Measurements from ENCODE around the gene XYLT1.

Gene XYLT1

GRCh38 chr16:17304106-17304490 lies 166.7 kb downstream of the XYLT1 start:
- no peak for DNase-seq

- no peak for DNase-seq
Observed at GRCh38 chr16:17303101-17303500, 167.7 kb downstream of the XYLT1 start.

GRCh38 chr16:17302620-17303019 lies 168.1 kb downstream of the XYLT1 start:
- no peak for DNase-seq

GRCh38 chr16:17302214-17302613 lies 168.5 kb downstream of the XYLT1 start:
- no peak for DNase-seq

- DNase-seq = no peak
Observed at GRCh38 chr16:17301593-17302135, 169.1 kb downstream of the XYLT1 start.

GRCh38 chr16:17301184-17301583 lies 169.6 kb downstream of the XYLT1 start:
- DNase-seq = no peak

GRCh38 chr16:17299790-17300189 lies 171.0 kb downstream of the XYLT1 start:
- no peak for DNase-seq

GRCh38 chr16:17298238-17298637 lies 172.5 kb downstream of the XYLT1 start:
- no peak for DNase-seq

GRCh38 chr16:17296431-17296830 lies 174.3 kb downstream of the XYLT1 start:
- no peak for DNase-seq

- no peak for DNase-seq
Observed at GRCh38 chr16:17295948-17296347, 174.8 kb downstream of the XYLT1 start.

- no peak for DNase-seq
Observed at GRCh38 chr16:17294856-17295255, 175.9 kb downstream of the XYLT1 start.

GRCh38 chr16:17293813-17294558 lies 176.8 kb downstream of the XYLT1 start:
- DNase-seq = no peak

GRCh38 chr16:17291289-17291688 lies 179.5 kb downstream of the XYLT1 start:
- DNase-seq = no peak

- no peak for DNase-seq
Observed at GRCh38 chr16:17289674-17290635, 180.8 kb downstream of the XYLT1 start.

GRCh38 chr16:17289050-17289449 lies 181.7 kb downstream of the XYLT1 start:
- DNase-seq = no peak

GRCh38 chr16:17287166-17287800 lies 183.5 kb downstream of the XYLT1 start:
- no peak for DNase-seq

GRCh38 chr16:17286443-17286842 lies 184.3 kb downstream of the XYLT1 start:
- DNase-seq = no peak

GRCh38 chr16:17283016-17283415 lies 187.7 kb downstream of the XYLT1 start:
- DNase-seq = no peak

- no peak for DNase-seq
Observed at GRCh38 chr16:17282247-17282646, 188.5 kb downstream of the XYLT1 start.

GRCh38 chr16:17281052-17281451 lies 189.7 kb downstream of the XYLT1 start:
- no peak for DNase-seq

- no peak for DNase-seq
Observed at GRCh38 chr16:17278988-17279387, 191.8 kb downstream of the XYLT1 start.

GRCh38 chr16:17277981-17278381 lies 192.8 kb downstream of the XYLT1 start:
- DNase-seq = no peak

- DNase-seq = no peak
Observed at GRCh38 chr16:17276610-17277009, 194.2 kb downstream of the XYLT1 start.

Data from NCI-H1105 (cell line).